Mesenteric fat pad (tissue), 1 donor: ENCODE data around the gene RAB12. TPM values are rescaled to one million over a fixed set of nuclear protein-coding genes. Genes with fewer than 3 reads are reported as not detected.

Experiments
- DNase-seq: peaks from one replicate; pipeline ENCODE4 v3.0.0-alpha.2; 2020; ENCODE audit warnings: low spot score
- total RNA-seq: library from RNA; stranded (reverse); fragmentation: NEBNext Ultra II Directional; extraction: Animal tissue kit (Norgen Biotek cat#: 25700); gene quantifications from one replicate; pipeline ENCODE4 v1.2.1, GENCODE V29; 2021
- donor health status: DM: yes; HTN: yes; CAD: no.

Gene RAB12
- total RNA-seq, 1 donor from 2014 or later = 43.8 TPM

GRCh38 chr18:8681196-8681595 is 72.0 kb downstream of the RAB12 start:
- no peak for DNase-seq

DNA sequence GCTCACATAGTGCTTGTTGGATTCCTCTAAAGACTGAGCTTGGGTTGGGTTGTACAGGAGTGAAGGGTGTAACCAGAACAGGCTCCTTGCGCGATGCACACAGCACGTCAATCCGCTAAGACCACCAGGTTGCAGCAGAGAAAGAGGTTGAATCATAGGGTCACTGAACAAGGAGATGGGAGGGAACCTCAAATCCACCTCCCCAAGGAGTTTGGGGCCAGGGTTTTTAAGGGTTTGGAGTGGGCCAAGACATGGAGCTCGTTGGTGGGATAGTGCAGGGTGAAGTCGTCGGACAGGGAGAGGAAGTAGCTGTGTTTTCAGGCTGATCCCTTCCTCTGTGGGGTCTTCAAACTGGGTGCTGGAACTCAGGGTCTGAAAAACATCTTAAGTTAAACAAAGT is 75.3 kb downstream of the RAB12 start:
- no peak for DNase-seq

DNA sequence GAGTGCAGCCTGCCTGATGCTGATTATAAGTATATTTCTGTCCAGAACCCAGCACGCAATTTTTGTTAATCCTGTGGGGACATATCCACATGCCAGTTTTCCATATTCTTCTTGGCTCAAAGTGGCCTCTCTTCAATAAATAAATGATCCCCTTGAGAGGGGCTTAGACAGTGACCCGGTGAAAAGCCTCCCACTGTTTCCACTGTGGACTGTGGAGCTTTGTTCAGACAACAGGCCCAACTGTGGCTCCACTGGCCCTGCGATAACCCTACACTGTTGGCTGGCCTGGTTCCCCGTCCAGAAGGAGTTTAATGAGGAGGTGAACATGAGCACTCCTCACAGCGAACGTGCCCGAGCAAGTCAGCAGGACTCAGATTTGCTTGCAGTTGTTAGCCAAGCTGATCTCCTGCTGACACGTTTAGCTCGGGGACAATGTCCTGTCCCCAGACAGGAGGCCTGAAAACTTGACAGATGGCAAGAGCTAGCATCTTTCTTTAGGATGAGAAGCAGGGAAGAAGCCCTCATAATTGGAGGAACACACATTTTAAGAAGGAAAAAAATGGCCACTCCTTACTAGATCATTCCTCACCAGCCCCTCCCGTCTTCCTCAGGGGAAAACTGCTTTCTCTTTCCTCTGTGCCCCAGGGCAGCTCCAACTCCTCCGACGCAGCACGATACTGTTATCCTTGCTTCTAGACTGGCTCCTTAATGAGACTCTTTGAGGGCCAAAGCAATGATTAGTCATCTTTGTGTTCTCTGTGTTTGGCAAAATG is 76.1 kb downstream of the RAB12 start:
- DNase-seq = no peak

DNA sequence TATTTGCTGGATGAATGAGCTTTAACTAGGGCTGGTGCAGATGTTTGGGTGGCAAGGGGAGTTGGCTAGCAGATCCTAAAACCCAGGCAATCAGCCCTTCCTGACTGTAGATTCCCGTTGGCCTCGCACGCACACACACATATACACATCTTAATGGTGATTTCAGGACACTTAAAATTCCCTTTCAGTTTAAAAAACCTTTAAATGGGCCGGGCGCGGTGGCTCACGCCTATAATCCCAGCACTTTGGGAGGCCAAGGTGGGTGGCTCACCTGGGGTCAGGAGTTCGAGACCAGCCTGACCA is 76.6 kb downstream of the RAB12 start:
- DNase-seq = no peak

- no peak for DNase-seq
Measured at GRCh38 chr18:8686611-8687010, 77.4 kb downstream of the RAB12 start.

GRCh38 chr18:8688216-8688800 is 79.1 kb downstream of the RAB12 start:
- no peak for DNase-seq

DNA sequence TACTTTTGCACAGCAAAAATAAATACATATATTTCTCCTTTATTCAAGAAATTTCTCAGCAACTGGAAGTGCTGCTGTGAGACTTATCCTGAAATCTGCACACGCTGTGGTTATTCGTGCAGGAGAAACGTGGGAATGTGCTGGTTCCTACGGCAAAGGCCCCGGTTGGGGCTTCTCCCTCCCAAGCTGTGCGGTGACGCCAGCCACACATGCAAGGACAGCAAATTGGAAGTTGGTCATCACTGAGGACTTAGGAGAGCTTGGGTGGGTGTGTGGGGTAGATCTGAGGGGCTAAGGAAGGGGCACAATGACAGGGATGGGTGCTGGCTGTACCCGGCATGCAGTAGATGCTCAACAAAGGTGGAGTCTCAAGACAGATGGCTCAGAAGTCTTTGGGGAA is 79.6 kb downstream of the RAB12 start:
- no peak for DNase-seq

Other genes with a start within 250 kb of the RAB12 start
- gene MTCL1, start 96.1 kb downstream of the RAB12 start, total RNA-seq = 2.3 TPM